Loucy (cell line): Measurements from ENCODE around the gene PFDN5.

Source experiments
- CTCF ChIP-seq: fragments of 200-600 bp; sonication (generic); conservative IDR thresholded peaks from 2 replicates; pipeline ENCODE4 v1.5.1; 2014; ENCODE audit warnings: mild to moderate bottlenecking, antibody characterized with exemption, low read length
- EZH2phosphoT487 ChIP-seq: fragments of 200-600 bp; IDR thresholded peaks from 2 replicates; pipeline ENCODE4 v1.6.1; 2018; ENCODE audit warnings: antibody characterized with exemption, mild to moderate bottlenecking, moderate library complexity, borderline replicate concordance

DNA sequence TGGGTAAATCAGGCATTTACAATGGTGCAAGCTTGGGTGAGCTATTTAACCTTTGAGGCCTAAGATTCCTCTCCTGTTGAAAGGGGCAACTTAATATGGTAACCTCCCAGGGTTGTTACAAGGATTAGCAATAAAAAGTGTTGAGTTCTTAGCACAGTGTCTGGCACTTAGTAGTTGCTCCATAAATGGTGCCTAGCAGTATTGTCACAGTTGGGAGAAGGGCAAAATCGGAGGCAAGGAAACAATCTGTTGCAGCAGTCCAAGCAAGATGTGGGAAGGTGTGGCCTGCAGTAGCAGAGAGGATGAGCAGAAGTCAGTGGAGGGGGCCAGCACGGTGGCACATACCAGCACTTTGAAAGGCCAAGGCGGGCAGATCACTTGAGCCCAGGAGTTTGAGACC lies 48.1 kb downstream of the PFDN5 start:
- TF ChIP-seq CTCF (no peak), EZH2phosphoT487 (no peak)
